Hair follicle dermal papilla cell (primary cell): ENCODE measurements around the gene AFP. TPM values are rescaled to one million over a fixed set of nuclear protein-coding genes. Genes with fewer than 3 reads are reported as not detected.

Experiments used
- total RNA-seq: library from RNA; depleted of rRNA; stranded (reverse); fragments of >200 nt; gene quantifications from 2 replicates; pipeline ENCODE4 v1.2.3, GENCODE V29; 2012

Gene AFP
- 0.16 TPM in 1 of 2 replicates, not detected in the other for total RNA-seq

GRCh38 chr4:73435984-73436383 is at the start of gene AFP:
Gene AFP (plus strand): TSS chr4:73436221. CDS start chr4:73436263, 42 bp downstream.

DNA sequence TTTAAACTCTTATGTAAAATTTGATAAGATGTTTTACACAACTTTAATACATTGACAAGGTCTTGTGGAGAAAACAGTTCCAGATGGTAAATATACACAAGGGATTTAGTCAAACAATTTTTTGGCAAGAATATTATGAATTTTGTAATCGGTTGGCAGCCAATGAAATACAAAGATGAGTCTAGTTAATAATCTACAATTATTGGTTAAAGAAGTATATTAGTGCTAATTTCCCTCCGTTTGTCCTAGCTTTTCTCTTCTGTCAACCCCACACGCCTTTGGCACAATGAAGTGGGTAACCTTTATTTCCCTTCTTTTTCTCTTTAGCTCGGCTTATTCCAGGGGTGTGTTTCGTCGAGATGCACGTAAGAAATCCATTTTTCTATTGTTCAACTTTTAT is 32.0 kb upstream of the AFP start, which contains the start of gene ALB:
ALB (plus strand) TSS at position 246 of the 400 bp plus-strand sequence; CDS start at position 287, 41 bp downstream.

GRCh38 chr4:73481358-73481757 is 45.3 kb downstream of the AFP start, which contains the start of gene AFM:
Gene AFM (plus strand): TSS chr4:73481745. CDS start chr4:73481776, 31 bp downstream.

Other genes starting within 250 kb of the AFP start
- 63.6 and 73.5 TPM in 2 replicates for gene ANKRD17, start 177.4 kb upstream of the AFP start, total RNA-seq
- gene ALB, start 31.9 kb upstream of the AFP start, total RNA-seq = not detected in 2 replicates
- not detected in 2 replicates for gene AFM, start 45.5 kb downstream of the AFP start, total RNA-seq
- under 0.01 and 0.16 TPM in 2 replicates for gene RASSF6, start 184.2 kb downstream of the AFP start, total RNA-seq